Ascending aorta (tissue), 2 donors: ENCODE measurements around the gene EQTN. TPM values are rescaled to one million over a fixed set of nuclear protein-coding genes. Genes with fewer than 3 reads are reported as not detected.

ENCODE experiments used
- DNase-seq, 2 donors: peaks; one replicate each; pipeline ENCODE4 v3.0.0-alpha.2; 2019; ENCODE audit warnings: low spot score in 2 of 2
- H3K27ac ChIP-seq, 2 donors: fragments of 200-600 bp; sonication (generic); one replicate each; pipeline ENCODE4 v1.5.1; 2016 to 2017; ENCODE audit warnings: mild to moderate bottlenecking in 1 of 2
- H3K27me3 ChIP-seq: fragments of 200-600 bp; sonication (generic); one replicate; pipeline ENCODE4 v1.5.1; 2017
- H3K36me3 ChIP-seq, 2 donors: fragments of 200-600 bp; sonication (generic); one replicate each; pipeline ENCODE4 v1.5.1; 2016
- H3K4me1 ChIP-seq, 2 donors: fragments of 200-600 bp; sonication (generic); one replicate each; pipeline ENCODE4 v1.5.1; 2016 to 2017; ENCODE audit warnings: mild to moderate bottlenecking in 1 of 2
- H3K4me3 ChIP-seq, 2 donors: fragments of 200-600 bp; sonication (generic); one replicate each; pipeline ENCODE4 v1.5.1; 2016 to 2017; ENCODE audit warnings: mild to moderate bottlenecking in 1 of 2
- H3K9me3 ChIP-seq, 2 donors: fragments of 200-600 bp; sonication (generic); one replicate each; pipeline ENCODE4 v1.5.1; 2016
- intact Hi-C: fragments of 100-400 bp; cut with DNase I; formaldehyde crosslinking; loops from one replicate; pipeline ENCODE4 v1.15.1; 2023
- total RNA-seq: library from RNA; depleted of rRNA; stranded (reverse); fragments of >200 nt; gene quantifications from one replicate; pipeline ENCODE4 v1.1.0, GENCODE V29; 2016
- TF ChIP-seq, protein P1 (sequence below), 3 experiments: fragments of 200-600 bp in 2 of 3; fragments of 450-650 bp in 1 of 3; sonication (generic) in 2 of 3; IDR thresholded peaks; one replicate each; pipeline ENCODE4 v1.5.1; 2016 to 2019; ENCODE audit warnings: antibody characterized with exemption in 3 of 3, mild to moderate bottlenecking in 1 of 3, moderate library complexity in 1 of 3

EQTN gene
- total RNA-seq, 1 donor from 2014 or later, result not detected

DNA sequence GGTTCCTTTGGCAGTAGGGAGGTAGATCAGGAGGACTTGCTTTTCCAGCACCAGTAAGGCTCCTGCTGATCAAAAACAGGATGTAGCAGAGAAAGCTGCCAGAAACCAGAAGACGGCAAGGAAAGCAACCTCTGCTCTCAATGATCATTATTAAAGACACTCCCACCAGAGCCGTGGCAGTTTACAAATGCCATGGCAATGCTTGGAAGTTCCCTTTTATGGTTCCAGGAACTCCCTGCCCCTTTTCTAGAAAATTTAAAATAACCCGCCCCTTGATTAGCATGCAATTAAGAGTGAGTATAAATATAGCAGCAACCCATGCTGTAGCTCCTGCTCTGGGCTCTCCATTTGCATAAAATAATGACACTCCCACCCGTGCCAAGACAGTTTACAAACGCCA, 16.1 kb downstream of the EQTN start:
- intact Hi-C loops, result no loop called here
- no peaks in the 10 kb centered on the region for H3K4me1 ChIP-seq
- no peaks in the 10 kb centered on the region for H3K36me3 ChIP-seq
- no peak overlapping the region for H3K4me3 ChIP-seq
- no peaks in the 10 kb centered on the region for H3K27me3 ChIP-seq
- no peak for DNase-seq
- TF ChIP-seq, protein P1, sequence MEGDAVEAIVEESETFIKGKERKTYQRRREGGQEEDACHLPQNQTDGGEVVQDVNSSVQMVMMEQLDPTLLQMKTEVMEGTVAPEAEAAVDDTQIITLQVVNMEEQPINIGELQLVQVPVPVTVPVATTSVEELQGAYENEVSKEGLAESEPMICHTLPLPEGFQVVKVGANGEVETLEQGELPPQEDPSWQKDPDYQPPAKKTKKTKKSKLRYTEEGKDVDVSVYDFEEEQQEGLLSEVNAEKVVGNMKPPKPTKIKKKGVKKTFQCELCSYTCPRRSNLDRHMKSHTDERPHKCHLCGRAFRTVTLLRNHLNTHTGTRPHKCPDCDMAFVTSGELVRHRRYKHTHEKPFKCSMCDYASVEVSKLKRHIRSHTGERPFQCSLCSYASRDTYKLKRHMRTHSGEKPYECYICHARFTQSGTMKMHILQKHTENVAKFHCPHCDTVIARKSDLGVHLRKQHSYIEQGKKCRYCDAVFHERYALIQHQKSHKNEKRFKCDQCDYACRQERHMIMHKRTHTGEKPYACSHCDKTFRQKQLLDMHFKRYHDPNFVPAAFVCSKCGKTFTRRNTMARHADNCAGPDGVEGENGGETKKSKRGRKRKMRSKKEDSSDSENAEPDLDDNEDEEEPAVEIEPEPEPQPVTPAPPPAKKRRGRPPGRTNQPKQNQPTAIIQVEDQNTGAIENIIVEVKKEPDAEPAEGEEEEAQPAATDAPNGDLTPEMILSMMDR (IDR thresholded peaks at IDR 0.05), result no peak
- H3K27ac ChIP-seq, result no peak overlapping the region
- no peaks in the 10 kb centered on the region for H3K9me3 ChIP-seq

DNA sequence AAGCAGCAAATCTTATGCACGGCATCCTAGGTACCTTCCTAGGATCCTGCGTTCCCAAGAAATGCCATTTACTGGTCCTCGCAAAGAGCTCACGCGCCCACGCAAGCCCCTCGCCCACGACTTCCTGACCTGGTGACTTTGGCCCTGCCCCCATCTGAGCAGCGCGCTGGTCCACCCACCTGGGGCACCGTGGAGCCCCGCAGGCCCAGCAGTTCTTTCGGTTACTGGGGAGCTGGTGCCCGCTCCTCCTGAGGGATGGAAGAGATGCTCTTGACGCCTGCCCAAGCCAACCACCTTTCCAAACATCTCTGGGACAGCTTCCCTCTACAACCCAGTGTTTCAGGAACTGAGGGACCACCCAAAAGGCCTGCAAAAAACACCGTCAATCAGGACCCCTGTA, 16.7 kb downstream of the EQTN start:
- H3K36me3 ChIP-seq, result no peaks in the 10 kb centered on the region
- TF ChIP-seq, protein P1 (IDR thresholded peaks at IDR 0.05), result no peak
- no peak for DNase-seq
- intact Hi-C loops, result no loop called here
- no peak overlapping the region for H3K4me3 ChIP-seq
- no peaks in the 10 kb centered on the region for H3K27me3 ChIP-seq
- H3K27ac ChIP-seq, result no peak overlapping the region
- H3K4me1 ChIP-seq, result no peaks in the 10 kb centered on the region
- H3K9me3 ChIP-seq, result no peaks in the 10 kb centered on the region

DNA sequence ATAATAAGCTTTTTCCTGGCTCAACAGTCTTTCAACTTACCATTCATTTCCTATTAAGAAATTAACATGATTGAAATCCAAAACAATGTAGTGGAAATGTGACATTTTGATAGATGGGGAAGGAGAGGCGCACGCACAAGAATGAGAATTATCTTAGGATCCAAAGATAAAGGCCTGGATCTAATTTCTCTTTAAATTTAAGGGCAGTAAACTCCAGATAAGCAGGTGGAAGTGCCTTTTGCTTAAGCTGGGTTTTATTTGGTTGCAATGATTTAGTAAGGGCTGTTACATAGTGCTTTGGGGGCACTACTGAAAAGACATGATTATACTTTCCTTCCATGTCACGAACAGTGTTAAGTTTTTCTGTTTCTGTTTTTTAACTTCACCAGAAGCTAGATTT, 17.3 kb downstream of the EQTN start:
- no peak overlapping the region for H3K27ac ChIP-seq
- intact Hi-C loops, result no loop called here

DNA sequence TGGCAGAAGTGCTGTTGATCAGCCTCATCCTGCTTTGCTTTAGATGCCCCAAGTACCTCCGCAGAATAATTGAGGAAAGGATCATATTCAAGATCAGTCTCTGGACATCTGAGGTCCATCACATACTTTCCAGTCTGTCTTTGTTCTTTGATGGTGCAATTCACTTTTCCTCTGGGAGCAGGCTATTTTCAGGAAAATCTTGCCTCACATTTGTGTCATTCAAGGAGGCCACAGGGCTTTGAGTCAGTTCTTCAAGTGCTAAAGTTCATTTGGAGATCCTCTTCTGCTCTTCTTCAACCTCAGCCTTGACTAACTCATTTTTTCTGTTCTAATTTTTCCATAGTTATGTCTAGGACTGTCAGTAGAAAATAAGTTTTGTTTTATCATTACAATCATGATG, 18.6 kb downstream of the EQTN start:
- H3K27me3 ChIP-seq, result no peaks in the 10 kb centered on the region
- DNase-seq, result no peak
- H3K36me3 ChIP-seq, result no peaks in the 10 kb centered on the region
- no peaks in the 10 kb centered on the region for H3K9me3 ChIP-seq
- no peak overlapping the region for H3K4me3 ChIP-seq
- no peaks in the 10 kb centered on the region for H3K4me1 ChIP-seq
- TF ChIP-seq, protein P1 (IDR thresholded peaks at IDR 0.05), result no peak
- H3K27ac ChIP-seq, result no peak overlapping the region
- intact Hi-C loops, result no loop called here

More for the DNA sequence above, 17.3 kb downstream of the EQTN start:
- Histone ChIP-seq H3K27me3 (no peaks in the 10 kb centered on the region), H3K9me3 (no peaks in the 10 kb centered on the region), H3K36me3 (no peaks in the 10 kb centered on the region), H3K4me1 (no peaks in the 10 kb centered on the region), H3K4me3 (no peak overlapping the region)
- DNase-seq, result no peak
- TF ChIP-seq, protein P1 (IDR thresholded peaks at IDR 0.05), result no peak

DNA sequence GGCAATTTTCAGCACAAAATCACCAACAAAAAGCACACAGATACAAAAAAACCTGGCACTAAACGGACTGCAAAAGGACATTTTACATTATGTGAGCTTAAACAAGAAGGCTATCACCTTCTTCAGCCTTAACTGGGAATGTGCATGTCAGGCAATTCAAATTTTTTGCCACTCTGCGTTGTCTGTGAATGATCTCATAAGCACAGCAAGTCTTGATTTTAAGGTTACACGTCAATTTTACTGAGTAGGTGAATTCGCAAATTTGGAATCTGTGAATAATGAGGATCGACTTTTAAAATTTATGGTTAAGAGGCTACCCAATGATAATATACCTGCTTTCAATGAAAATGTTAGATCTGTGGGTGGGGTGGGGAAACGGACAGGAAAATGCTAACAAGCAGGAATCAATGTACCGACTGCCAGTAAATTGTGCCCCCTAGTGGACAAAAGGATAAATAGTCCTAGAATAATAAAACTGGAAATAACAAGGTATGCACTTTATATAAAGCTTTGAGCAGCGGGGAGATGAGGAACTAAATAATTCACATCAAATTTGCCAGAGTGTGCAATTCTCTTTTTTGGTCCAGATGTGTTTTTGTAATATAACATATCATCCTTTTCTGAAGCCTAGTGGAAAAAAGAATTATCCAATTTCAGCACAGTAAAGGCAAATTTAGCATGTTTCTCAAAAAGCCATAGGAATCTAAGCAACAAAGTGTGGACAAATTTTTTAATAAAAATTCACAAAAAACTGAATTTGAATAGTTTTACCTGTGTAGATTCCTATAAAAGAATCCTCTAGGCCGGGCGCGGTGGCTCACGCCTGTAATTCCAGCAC, 20.5 kb downstream of the EQTN start:
- Histone ChIP-seq H3K27ac (no peak overlapping the region), H3K36me3 (no peaks in the 10 kb centered on the region), H3K4me3 (peak overlapping the region in 1 of 2 donors; percentile 38), H3K4me1 (no peaks in the 10 kb centered on the region), H3K9me3 (no peaks in the 10 kb centered on the region), H3K27me3 (no peaks in the 10 kb centered on the region)
- intact Hi-C loops, result loop anchor here (1.0 kb wide), 1 partner anchor 243 kb away; no protein-coding TSS in a partner anchor
- no peak for DNase-seq
- TF ChIP-seq, protein P1 (IDR thresholded peaks at IDR 0.05), result peak; percentile 56 to 76 (median 60)
